H1 (cell line): ENCODE results near the gene FNDC1. TPM values are rescaled to one million over a fixed set of nuclear protein-coding genes. Genes with fewer than 3 reads are reported as not detected.

Source experiments
- CTCF ChIP-seq, 3 experiments: IDR thresholded peaks; 1 replicate in 2 of 3; 2 replicates in 1 of 3; pipeline versions ENCODE4 v1.5.1 to v1.6.1; 2011; ENCODE audit warnings: low read length in 3 of 3, mild to moderate bottlenecking in 3 of 3, inconsistent platforms in 2 of 3, low read depth in 1 of 3, moderate library complexity in 1 of 3; ENCODE audit not compliant: insufficient read depth in 1 of 3; ENCODE audit errors: control extremely low read depth in 1 of 3
- polyA plus RNA-seq, 7 experiments: library from polyadenylated mRNA; depleted of rRNA in 3 of 7; stranded (reverse) in 5 of 7; unstranded in 2 of 7; fragments of >200 nt in 5 of 7; fragments of 200-250 nt in 2 of 7; gene quantifications; 1 replicate in 5 of 7; 2 replicates in 1 of 7; 4 replicates in 1 of 7; pipeline versions ENCODE4 v1.2.1 to v1.2.3, GENCODE V29; 2011 to 2013; ENCODE audit warnings: missing spikeins in 2 of 7, mixed read lengths in 2 of 7
- total RNA-seq: library from RNA; stranded (reverse); fragmentation: NEBNext Ultra II Directional; extraction: Animal tissue kit (Norgen Biotek cat#: 25700); gene quantifications from 2 replicates; pipeline ENCODE4 v1.2.1, GENCODE V29; 2021

FNDC1 gene
- total and polyA plus RNA-seq, 2 of the 8 experiments (the other 6 are each of a cell fraction or from before 2014, with no cell fraction given) = 0.06 to 0.30 TPM

- TF ChIP-seq CTCF (IDR thresholded peaks at IDR 0.05; ENCODE audit: control extremely low read depth in 1 of 3, insufficient read depth in 1 of 3, low read depth in 1 of 3, low read length in 3 of 3) = no peak
- TF ChIP-seq, all 59 proteins: peak for 0
These were observed 130.4 kb downstream of the FNDC1 start (continued) for GRCh38 chr6:159299566-159299965.
